ENCODE results near the gene RASAL2.

- TF ChIP-seq CTCF (IDR thresholded peaks at IDR 0.05) (no peak), NFE2L2 (conservative IDR thresholded peaks at IDR 0.05; ENCODE audit: low read length) (no peak), SREBF2 (IDR thresholded peaks at IDR 0.05) (no peak), E2F6 (IDR thresholded peaks at IDR 0.05; ENCODE audit: borderline replicate concordance, low read depth) (no peak), MAX (IDR thresholded peaks at IDR 0.05) (no peak), POLR2A (IDR thresholded peaks at IDR 0.05; ENCODE audit: low read length) (no peak), ELK1 (IDR thresholded peaks at IDR 0.05; ENCODE audit: low read depth, low read length) (no peak), NPAS2 (CRISPR knock-in tag; IDR thresholded peaks at IDR 0.05; ENCODE audit: borderline replicate concordance) (no peak), USF2 (IDR thresholded peaks at IDR 0.05) (no peak), SMC3 (IDR thresholded peaks at IDR 0.05) (no peak), CHD2 (IDR thresholded peaks at IDR 0.05; ENCODE audit: low read length, partially characterized antibody) (no peak), RAD21 (conservative IDR thresholded peaks at IDR 0.05 in 1 of 2, IDR thresholded peaks at IDR 0.05 in 1 of 2) (no peak)
Observed at GRCh38 chr1:178506177-178506576, 412.3 kb downstream of the RASAL2 start.

Data from A549 (cell line).